Inferior parietal cortex (tissue), 1 donor: ENCODE measurements around the gene RBP3.

ENCODE experiments used
- DNase-seq: peaks from one replicate; pipeline ENCODE4 v3.0.0-alpha.2; 2016; ENCODE audit errors: extremely low spot score

RBP3 gene

DNA sequence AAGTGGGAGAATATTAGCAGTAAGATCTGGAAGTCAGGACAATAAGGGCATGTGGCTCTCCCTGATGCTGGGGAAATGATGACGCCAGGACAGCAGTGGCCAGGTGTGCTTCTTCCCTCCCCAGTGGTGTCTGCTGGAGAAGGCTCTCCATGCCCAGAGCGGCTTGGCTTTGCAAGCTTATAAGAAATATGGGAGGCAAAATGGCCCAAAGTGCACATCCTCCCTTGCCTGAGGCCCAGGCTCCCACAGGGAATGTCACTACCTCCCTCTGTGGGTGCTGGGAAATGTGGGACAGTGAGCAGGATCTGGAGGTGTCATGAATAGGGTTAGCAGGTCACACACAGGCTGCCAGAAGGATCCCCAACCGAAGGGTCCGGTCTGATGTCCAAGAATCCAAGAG, 53.0 kb downstream of the RBP3 start:
- DNase-seq: no peak

- DNase-seq: no peak
Observed at GRCh38 chr10:47401874-47402640, 53.9 kb downstream of the RBP3 start.

DNA sequence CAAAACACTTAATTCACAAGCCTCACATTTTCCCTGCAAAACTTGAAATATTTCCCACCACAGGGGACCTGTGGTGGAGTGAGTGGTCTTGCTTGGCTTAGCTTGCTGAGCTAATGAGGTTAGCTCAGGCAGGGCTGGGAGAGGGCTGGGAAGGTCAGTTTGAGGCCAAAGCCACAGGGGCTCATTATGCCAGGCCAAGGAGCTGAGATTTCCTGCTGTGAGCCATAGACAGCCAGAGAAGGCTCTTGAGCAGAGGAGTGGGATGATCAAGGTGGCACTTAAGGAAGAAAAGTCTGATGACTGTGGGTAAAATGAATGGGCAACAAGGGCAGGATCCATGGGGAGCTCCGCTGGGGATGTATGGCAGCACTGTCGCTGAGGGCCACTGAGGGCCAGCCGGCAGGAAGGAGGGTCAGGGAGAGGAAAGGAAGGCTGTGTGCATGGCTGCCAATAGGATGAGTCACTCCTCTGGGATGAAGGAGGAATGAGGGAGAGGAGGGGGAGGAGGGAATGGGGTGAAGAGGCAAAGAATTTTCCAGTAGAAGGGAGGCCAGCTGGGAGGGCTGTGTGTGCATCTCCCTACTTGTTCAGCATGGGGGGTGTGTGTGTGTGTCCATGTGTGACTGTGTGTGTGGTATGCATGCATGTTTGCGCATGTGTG, 54.6 kb downstream of the RBP3 start:
- no peak for DNase-seq

DNA sequence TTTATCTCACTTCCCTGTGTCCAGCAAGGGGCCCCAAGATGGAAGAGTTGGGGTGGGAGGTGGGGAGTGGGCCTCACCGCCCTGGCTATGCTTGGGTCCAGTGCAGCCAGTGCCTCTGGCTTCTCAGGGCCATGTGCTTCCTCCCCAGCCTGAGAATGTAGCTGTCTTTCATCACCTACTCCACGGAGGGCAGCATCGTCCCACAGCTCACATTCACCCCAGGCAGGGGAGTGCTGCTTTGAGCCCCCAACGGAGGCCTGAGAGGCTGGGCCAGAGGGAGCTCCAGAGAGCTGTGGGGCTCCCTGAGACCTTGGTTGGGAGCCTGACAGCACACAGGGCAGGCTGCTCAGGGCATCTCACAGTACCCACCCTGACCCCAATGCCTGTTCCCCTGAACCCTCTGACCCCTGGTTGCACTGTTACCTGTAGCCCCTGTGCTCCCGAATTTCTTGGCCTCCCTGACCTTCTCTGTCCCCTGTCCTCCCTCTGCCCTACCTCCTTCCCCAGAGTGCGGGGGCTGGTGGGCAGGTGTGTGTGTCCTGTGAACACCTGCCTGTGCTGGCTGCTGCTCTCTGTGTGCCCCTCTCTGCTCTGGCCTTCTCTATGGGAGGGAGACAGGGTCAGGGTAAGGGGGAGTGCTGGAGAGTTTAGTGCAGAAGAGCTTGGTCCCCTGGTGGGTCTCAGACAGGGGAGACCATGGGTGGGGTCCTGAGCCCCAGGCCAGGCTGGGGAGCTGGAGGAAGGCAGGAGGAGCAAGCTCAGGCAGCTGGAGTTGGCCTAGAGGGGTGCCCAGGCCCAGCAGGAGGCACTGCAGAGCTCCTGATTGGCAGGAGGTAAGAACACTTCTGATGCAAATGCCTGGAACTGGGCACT, 55.5 kb downstream of the RBP3 start:
- DNase-seq: no peak

DNA sequence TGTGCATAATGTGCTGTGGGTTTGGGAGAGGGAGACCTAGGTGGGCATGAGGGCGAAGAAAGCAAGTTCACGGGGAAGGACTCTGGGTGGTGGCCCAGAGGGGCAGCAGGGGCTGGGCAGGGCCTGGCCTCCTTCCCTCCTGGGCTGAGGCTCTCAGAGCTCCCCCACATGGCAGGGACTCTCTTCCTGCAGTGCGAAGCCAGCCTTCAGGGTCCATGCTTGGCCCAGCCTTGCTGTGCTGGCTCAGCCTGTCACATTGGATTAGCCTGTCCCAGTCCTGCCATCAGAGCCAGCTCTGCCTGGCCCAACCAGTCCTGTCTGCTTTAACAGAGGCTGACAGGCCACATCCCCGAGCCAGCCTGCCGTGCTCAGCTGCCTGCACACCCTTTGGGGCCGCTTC, 56.3 kb downstream of the RBP3 start:
- DNase-seq: no peak

GRCh38 chr10:47404937-47405336, 56.8 kb downstream of the RBP3 start:
- DNase-seq: no peak

DNA sequence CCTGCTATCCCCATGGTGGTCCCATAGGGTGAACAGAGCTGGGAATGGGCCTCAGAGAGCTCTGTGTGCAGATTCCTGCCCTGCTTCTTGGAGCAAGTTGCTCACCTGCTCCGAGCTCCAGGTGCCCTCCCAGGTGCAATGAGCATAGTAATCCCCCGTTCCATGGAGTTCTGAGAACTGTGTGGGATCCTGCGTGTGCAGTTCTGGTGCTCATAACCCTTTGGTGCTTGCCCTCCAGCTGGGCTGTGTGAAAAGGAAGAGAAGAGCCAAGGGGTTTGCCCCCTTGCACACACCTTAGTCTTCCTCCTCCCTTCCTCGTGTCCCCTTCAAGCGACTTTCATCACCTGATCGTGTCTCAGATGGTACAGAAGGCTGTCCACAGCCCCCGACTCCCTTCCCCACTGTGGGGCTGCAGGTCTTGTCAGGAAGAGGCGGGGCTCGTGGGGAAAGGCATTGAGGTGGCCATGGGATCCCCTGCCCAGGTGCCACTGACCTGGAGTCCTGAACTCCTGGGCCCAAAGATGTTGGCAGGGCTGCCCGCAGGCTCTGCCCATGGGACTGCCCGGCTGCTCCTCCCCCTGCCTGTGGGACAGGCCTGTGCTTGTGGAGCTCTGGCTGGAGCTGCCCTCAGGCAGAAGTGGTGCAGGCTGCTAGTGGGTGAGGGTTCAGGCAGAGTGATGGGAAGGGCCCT, 57.8 kb downstream of the RBP3 start:
- no peak for DNase-seq

GRCh38 chr10:47406548-47406869, 58.3 kb downstream of the RBP3 start:
- DNase-seq: no peak

GRCh38 chr10:47406870-47407691, 58.9 kb downstream of the RBP3 start:
- peak; percentile 36 for DNase-seq
